Neural crest cell (in vitro differentiated cells): Measurements from ENCODE around the gene MAGIX. TPM values are rescaled to one million over a fixed set of nuclear protein-coding genes. Genes with fewer than 3 reads are reported as not detected.

Source experiments
- DNase-seq: peaks from one replicate; pipeline ENCODE4 v3.0.0; 2021; ENCODE audit warnings: low read depth, mixed read lengths, low spot score
- H3K27ac Mint-ChIP-seq: one replicate; pipeline ENCODE4 v1.8.0; 2021; ENCODE audit warnings: mild to moderate bottlenecking, mixed read lengths; ENCODE audit not compliant: unreplicated experiment
- H3K27me3 Mint-ChIP-seq: 2 replicates; pipeline ENCODE4 v1.8.0; 2021; ENCODE audit warnings: low read depth, mild to moderate bottlenecking, mixed read lengths
- H3K36me3 Mint-ChIP-seq: 2 replicates; pipeline ENCODE4 v1.8.0; 2021; ENCODE audit warnings: low read depth, mild to moderate bottlenecking, mixed read lengths
- H3K4me1 Mint-ChIP-seq: 2 replicates; pipeline ENCODE4 v1.8.0; 2021; ENCODE audit warnings: mixed read lengths
- H3K4me3 Mint-ChIP-seq: one replicate; pipeline ENCODE4 v1.8.0; 2021; ENCODE audit warnings: mild to moderate bottlenecking, mixed read lengths
- H3K9me3 Mint-ChIP-seq: 2 replicates; pipeline ENCODE4 v1.8.0; 2021; ENCODE audit warnings: mixed read lengths
- CTCF ChIP-seq: fragments of 200-600 bp; sonication (generic); conservative IDR thresholded peaks from 2 replicates; pipeline ENCODE4 v1.5.0; 2021; ENCODE audit warnings: antibody characterized with exemption, mild to moderate bottlenecking
- total RNA-seq: library from RNA; stranded (reverse); gene quantifications from 2 replicates; pipeline ENCODE4 v1.2.1, GENCODE V29; 2021

The MAGIX gene
- total RNA-seq, 1 donor from 2014 or later, result 1.6 TPM

DNA sequence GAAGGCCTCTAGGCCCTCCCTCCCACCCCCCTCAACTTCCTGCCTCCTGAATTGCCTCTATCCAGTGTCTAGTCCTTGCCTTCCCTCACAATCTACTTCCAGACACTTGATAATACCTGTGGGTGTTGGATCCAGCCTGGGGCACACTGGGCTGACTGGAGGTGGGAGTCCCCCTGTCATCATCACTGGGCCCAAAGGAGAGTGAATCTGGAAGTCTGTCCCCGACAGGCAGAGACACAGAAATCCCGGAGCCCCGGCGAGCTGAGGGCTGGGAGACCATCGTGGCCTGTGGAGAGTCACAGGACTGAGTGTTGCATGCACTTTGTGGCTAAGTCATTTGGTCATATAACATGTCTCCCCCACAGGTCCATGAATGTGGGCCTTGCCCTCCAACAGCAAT, 45.8 kb downstream of the MAGIX start:
- H3K27me3 Mint-ChIP-seq, result peaks cover 7% of the 10 kb centered on the region
- no peaks in the 10 kb centered on the region for H3K4me1 Mint-ChIP-seq
- no peak overlapping the region for H3K4me3 Mint-ChIP-seq
- H3K9me3 Mint-ChIP-seq, result peaks cover 8% of the 10 kb centered on the region
- H3K27ac Mint-ChIP-seq, result no peak overlapping the region
- peaks cover 2% of the 10 kb centered on the region for H3K36me3 Mint-ChIP-seq
- TF ChIP-seq CTCF, result no peak
- DNase-seq, result no peak

GRCh38 chrX:49209434-49210251, 47.1 kb downstream of the MAGIX start:
- Mint-ChIP-seq H3K36me3 (peaks cover 2% of the 10 kb centered on the region), H3K27me3 (peaks cover 3% of the 10 kb centered on the region), H3K27ac (no peak overlapping the region), H3K4me1 (no peaks in the 10 kb centered on the region), H3K9me3 (peaks cover 8% of the 10 kb centered on the region), H3K4me3 (no peak overlapping the region)
- no peak for TF ChIP-seq CTCF
- DNase-seq, result no peak

DNA sequence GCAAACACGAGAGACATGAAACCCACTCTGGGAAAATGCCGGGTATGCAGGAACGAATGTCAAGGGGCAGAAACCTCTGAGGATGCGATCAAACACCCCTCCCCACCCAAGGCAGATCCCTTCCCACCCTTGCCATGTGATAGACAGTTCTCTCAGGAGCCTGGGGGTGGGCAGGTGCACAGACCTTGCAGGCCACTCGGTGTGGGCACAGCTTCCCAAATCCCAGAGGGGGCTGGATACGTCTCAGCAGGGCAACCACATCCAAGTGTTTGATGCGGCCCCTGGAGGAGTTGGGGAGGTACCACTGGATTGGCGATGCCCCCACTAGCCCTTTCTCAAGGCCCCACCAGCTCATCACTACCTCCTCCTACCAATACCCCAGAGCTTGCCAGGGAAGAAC, 47.8 kb downstream of the MAGIX start:
- Mint-ChIP-seq H3K9me3 (peaks cover 8% of the 10 kb centered on the region), H3K27ac (no peak overlapping the region), H3K36me3 (peaks cover 2% of the 10 kb centered on the region), H3K27me3 (peaks cover 3% of the 10 kb centered on the region), H3K4me1 (no peaks in the 10 kb centered on the region), H3K4me3 (no peak overlapping the region)
- no peak for DNase-seq
- no peak for TF ChIP-seq CTCF

DNA sequence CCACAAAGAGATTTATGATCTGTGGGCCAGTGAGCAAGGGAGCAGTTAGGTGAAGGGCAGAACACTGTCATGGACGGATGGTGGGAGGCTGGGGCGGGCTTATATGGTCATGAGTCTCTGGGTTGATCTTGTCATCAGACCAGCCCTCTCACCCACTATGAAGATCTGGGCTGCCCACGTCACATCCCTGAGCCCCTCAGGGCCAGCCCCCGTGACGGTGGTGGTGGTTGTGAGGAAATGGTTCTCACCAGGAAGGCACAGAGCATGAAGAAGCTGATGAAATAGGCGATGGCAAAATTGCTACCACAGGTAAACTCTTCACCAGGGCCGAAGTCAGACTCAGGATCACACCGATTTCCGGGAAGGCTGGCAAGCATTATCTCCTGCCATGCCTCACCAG, 48.5 kb downstream of the MAGIX start:
- H3K27ac Mint-ChIP-seq, result no peak overlapping the region
- no peaks in the 10 kb centered on the region for H3K4me1 Mint-ChIP-seq
- no peak for DNase-seq
- no peak for TF ChIP-seq CTCF
- H3K36me3 Mint-ChIP-seq, result peaks cover 2% of the 10 kb centered on the region
- peaks cover 8% of the 10 kb centered on the region for H3K9me3 Mint-ChIP-seq
- H3K4me3 Mint-ChIP-seq, result no peak overlapping the region
- peaks cover 7% of the 10 kb centered on the region for H3K27me3 Mint-ChIP-seq

GRCh38 chrX:49212209-49212608, 49.7 kb downstream of the MAGIX start:
- TF ChIP-seq CTCF, result no peak
- H3K27ac Mint-ChIP-seq, result no peak overlapping the region
- peaks cover 8% of the 10 kb centered on the region for H3K9me3 Mint-ChIP-seq

More at GRCh38 chrX:49212209-49212608, 49.7 kb downstream of the MAGIX start:
- DNase-seq, result no peak
- H3K4me1 Mint-ChIP-seq, result no peaks in the 10 kb centered on the region
- no peak overlapping the region for H3K4me3 Mint-ChIP-seq
- peaks cover 8% of the 10 kb centered on the region for H3K27me3 Mint-ChIP-seq
- peaks cover 2% of the 10 kb centered on the region for H3K36me3 Mint-ChIP-seq
